Left kidney (tissue), 2 donors: Measurements from ENCODE around the gene SULT1A2. TPM values are rescaled to one million over a fixed set of nuclear protein-coding genes. Genes with fewer than 3 reads are reported as not detected.
"Not testable (repeated sequence)": the region's sequence is repeated elsewhere in the genome, so short reads cannot be mapped to it uniquely, and the experiment has no call there.

Source experiments
- DNase-seq: peaks from one replicate; pipeline ENCODE4 v3.0.0-alpha.2; 2013
- polyA plus RNA-seq: library from polyadenylated mRNA; unstranded; fragments of 120-200 nt; gene quantifications from one replicate; pipeline ENCODE4 v1.2.1, GENCODE V29; 2013; ENCODE audit not compliant: insufficient read length

SULT1A2 gene
- polyA plus RNA-seq, 1 donor = 2.2 TPM

- no peak for DNase-seq
Observed at GRCh38 chr16:28609631-28610594, 13.1 kb upstream of the SULT1A2 start, which contains the start of gene SULT1A1. Gene SULT1A1 (minus strand): TSS chr16:28610044. CDS start chr16:28608855, 1,189 bp downstream.

GRCh38 chr16:28608867-28609596 is 12.2 kb upstream of the SULT1A2 start:
- DNase-seq = not testable (repeated sequence)

- not testable (repeated sequence) for DNase-seq
Observed at GRCh38 chr16:28608496-28608808, 11.6 kb upstream of the SULT1A2 start.

- not testable (repeated sequence) for DNase-seq
Observed at GRCh38 chr16:28607681-28608495, 11.0 kb upstream of the SULT1A2 start.

GRCh38 chr16:28607116-28607623 is 10.3 kb upstream of the SULT1A2 start:
- DNase-seq = no peak

GRCh38 chr16:28606291-28607115 is 9.7 kb upstream of the SULT1A2 start:
- no peak for DNase-seq

- DNase-seq = no peak
Observed at GRCh38 chr16:28604186-28604565, 7.3 kb upstream of the SULT1A2 start.

- DNase-seq = no peak
Observed at GRCh38 chr16:28603381-28604185, 6.7 kb upstream of the SULT1A2 start.

- no peak for DNase-seq
Observed at GRCh38 chr16:28602529-28602928, 5.7 kb upstream of the SULT1A2 start.

- DNase-seq = not testable (repeated sequence)
Observed at GRCh38 chr16:28602062-28602461, 5.2 kb upstream of the SULT1A2 start.

- not testable (repeated sequence) for DNase-seq
Observed at GRCh38 chr16:28601589-28601988, 4.7 kb upstream of the SULT1A2 start.

- not testable (repeated sequence) for DNase-seq
Observed at GRCh38 chr16:28600965-28601364, 4.1 kb upstream of the SULT1A2 start.

GRCh38 chr16:28599377-28600285 is 2.8 kb upstream of the SULT1A2 start:
- not testable (repeated sequence) for DNase-seq

GRCh38 chr16:28597692-28598261 is 927 bp upstream of the SULT1A2 start:
- no peak for DNase-seq

GRCh38 chr16:28596115-28596630 is 677 bp downstream of the SULT1A2 start:
- no peak for DNase-seq

- DNase-seq = not testable (repeated sequence)
Observed at GRCh38 chr16:28595451-28595850, 1.4 kb downstream of the SULT1A2 start.

- no peak for DNase-seq
Observed at GRCh38 chr16:28592979-28593553, 3.8 kb downstream of the SULT1A2 start.

GRCh38 chr16:28592511-28592910 is 4.3 kb downstream of the SULT1A2 start:
- DNase-seq = no peak
